ENCODE results near the gene WWC2. TPM values are rescaled to one million over a fixed set of nuclear protein-coding genes. Genes with fewer than 3 reads are reported as not detected.

Gene WWC2
- total RNA-seq, 4 donors from 2014 or later = 4.6 to 40.4 (median 9.5) TPM

DNA sequence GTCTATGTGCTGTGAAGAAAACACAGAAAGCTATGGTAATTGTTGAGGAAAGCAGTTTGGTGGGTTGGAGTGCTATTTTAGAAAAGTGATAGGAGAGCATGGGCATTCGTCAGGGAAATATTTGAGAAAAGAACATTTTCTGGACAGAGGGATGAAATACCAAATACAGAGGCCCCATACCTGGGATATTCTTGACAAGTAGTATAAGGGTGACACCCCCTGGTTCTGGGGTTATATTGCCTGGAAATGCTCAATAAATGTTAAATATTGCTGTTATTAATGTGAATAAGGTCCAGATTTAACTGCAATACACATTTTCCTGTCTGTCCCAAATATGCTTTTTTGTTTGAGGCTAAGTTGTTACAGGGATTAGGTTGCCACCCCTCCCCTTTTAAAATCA, 42.9 kb downstream of the WWC2 start:
- Histone ChIP-seq H3K9me3 (no peaks in the 10 kb centered on the region), H3K4me1 (no peaks in the 10 kb centered on the region), H3K27ac (no peak overlapping the region)

DNA sequence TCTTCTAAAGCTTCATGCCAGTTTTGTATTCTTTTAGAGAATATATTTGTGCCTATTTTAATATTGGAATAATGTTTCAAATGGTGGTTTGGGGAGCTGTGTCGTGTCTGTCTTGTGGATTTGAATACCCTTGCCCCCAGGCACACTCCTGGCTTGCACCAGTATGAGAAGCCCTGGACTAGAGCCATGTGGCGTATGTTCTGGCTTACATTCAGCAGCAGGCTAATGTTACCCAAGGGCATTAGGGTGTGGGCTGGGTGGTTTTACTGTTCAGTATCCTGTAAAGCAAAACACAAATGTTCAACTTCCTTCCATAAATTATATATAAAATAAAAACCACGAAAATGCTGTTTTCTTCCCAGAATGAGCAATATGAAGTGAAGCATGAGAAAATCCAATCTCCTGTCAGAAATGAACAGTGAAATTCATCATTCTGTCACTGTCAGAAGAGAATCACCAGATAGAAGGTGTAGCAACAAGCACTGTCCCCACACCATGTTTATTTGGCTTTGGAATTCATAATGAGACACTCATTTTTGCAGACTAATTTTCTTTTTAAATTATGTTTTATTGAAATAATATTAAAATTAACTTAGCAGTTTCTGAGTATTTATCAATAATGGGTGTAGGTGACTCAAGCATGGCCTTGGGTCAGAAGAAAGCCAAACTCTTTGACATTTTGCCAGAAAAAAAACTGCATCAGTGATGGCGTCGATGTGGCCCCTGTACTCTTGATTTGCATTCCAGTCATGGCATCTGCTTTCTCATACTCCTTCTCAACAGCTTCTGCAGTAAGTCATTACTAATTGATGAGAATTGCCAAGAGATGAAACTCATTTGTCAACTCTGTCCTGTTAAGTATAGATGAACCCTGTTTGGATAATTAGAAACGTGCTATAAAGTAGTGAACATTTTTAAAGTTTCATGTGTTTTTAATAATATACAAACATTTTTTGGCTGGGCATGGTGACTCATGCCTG, 43.8 kb downstream of the WWC2 start:
- DNase-seq = no peak
- H3K27ac ChIP-seq = no peak overlapping the region
- no peaks in the 10 kb centered on the region for H3K27me3 ChIP-seq
- H3K4me1 ChIP-seq = no peaks in the 10 kb centered on the region
- TF ChIP-seq, protein P1, sequence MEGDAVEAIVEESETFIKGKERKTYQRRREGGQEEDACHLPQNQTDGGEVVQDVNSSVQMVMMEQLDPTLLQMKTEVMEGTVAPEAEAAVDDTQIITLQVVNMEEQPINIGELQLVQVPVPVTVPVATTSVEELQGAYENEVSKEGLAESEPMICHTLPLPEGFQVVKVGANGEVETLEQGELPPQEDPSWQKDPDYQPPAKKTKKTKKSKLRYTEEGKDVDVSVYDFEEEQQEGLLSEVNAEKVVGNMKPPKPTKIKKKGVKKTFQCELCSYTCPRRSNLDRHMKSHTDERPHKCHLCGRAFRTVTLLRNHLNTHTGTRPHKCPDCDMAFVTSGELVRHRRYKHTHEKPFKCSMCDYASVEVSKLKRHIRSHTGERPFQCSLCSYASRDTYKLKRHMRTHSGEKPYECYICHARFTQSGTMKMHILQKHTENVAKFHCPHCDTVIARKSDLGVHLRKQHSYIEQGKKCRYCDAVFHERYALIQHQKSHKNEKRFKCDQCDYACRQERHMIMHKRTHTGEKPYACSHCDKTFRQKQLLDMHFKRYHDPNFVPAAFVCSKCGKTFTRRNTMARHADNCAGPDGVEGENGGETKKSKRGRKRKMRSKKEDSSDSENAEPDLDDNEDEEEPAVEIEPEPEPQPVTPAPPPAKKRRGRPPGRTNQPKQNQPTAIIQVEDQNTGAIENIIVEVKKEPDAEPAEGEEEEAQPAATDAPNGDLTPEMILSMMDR (IDR thresholded peaks at IDR 0.05) = no peak
- no peak for TF ChIP-seq POLR2A (IDR thresholded peaks at IDR 0.05)
- H3K9me3 ChIP-seq = no peaks in the 10 kb centered on the region
- H3K36me3 ChIP-seq = no peaks in the 10 kb centered on the region
- no peak overlapping the region for H3K4me3 ChIP-seq

More for the DNA sequence above, 42.9 kb downstream of the WWC2 start:
- TF ChIP-seq, protein P1 (IDR thresholded peaks at IDR 0.05) = no peak
- no peak for TF ChIP-seq POLR2A (IDR thresholded peaks at IDR 0.05)
- Histone ChIP-seq H3K27me3 (no peaks in the 10 kb centered on the region), H3K4me3 (no peak overlapping the region), H3K36me3 (no peaks in the 10 kb centered on the region)
- DNase-seq = no peak

DNA sequence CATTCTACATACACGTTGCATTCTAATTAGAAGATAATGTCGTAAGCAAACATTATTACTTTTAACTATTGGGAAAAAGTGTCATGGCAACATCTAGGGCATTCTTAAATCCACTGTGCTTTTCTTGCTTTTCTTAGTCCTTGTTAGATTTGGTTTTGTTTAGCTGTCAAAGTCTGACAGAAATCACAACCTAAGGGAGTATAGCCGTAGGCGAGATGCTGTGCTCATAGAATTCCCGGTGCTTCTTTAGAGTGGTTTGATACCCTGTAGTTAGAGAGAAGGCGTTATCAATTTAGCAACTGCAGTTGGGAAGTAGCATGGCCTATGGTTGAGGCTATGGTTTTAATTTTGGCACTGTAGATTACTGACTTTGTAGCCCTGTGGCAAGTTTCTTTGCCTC, 45.7 kb downstream of the WWC2 start:
- Histone ChIP-seq H3K27ac (no peak overlapping the region), H3K4me3 (no peak overlapping the region), H3K27me3 (no peaks in the 10 kb centered on the region), H3K9me3 (no peaks in the 10 kb centered on the region), H3K4me1 (no peaks in the 10 kb centered on the region), H3K36me3 (no peaks in the 10 kb centered on the region)
- no peak for DNase-seq
- TF ChIP-seq, protein P1 (IDR thresholded peaks at IDR 0.05) = no peak
- TF ChIP-seq POLR2A (IDR thresholded peaks at IDR 0.05) = no peak

DNA sequence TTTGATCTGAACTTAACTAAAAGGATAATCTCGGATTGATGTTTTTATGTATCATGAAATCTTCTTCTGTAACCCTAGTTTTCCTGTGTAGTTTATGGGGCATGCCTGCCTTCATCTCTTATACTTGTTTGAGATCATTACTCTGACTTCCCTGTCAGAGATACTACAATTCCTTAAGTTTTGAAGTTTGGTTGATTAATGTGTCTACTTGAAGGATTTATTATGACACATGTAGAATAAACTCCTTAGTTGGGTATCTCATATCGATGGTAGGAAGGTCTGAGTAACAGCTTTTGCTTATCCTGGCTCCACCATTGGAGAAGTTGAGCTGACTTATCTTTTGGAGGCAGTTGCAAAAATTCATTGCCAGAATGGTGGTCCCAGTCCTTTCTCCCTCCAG, 46.7 kb downstream of the WWC2 start:
- Histone ChIP-seq H3K9me3 (no peaks in the 10 kb centered on the region), H3K4me3 (no peak overlapping the region), H3K36me3 (no peaks in the 10 kb centered on the region), H3K4me1 (no peaks in the 10 kb centered on the region), H3K27me3 (no peaks in the 10 kb centered on the region), H3K27ac (no peak overlapping the region)
- no peak for TF ChIP-seq POLR2A (IDR thresholded peaks at IDR 0.05)
- TF ChIP-seq, protein P1 (IDR thresholded peaks at IDR 0.05) = no peak
- DNase-seq = no peak

DNA sequence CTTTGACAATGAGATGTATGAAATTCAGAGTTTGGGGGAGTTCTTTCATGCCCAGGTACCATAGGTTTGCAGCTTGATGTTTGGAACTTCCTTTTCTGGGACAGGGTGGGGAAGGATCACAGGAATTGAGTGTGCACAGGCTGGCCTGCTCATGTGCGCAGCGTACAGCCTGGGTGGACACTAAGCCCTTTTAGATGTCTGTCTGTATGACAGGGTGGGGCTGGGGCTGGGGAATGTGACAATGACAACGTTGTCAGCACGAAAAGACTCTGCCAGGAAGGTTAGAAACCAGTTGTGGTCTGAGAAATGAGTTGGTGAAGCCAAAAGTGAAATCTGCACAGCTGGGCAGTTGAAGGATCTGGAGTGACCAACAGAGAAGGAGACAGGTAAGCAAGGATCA, 47.4 kb downstream of the WWC2 start:
- TF ChIP-seq, protein P1 (IDR thresholded peaks at IDR 0.05) = no peak
- no peak for TF ChIP-seq POLR2A (IDR thresholded peaks at IDR 0.05)
- no peaks in the 10 kb centered on the region for H3K36me3 ChIP-seq
- DNase-seq = no peak
- no peaks in the 10 kb centered on the region for H3K4me1 ChIP-seq
- H3K27me3 ChIP-seq = no peaks in the 10 kb centered on the region
- no peaks in the 10 kb centered on the region for H3K9me3 ChIP-seq
- no peak overlapping the region for H3K4me3 ChIP-seq
- H3K27ac ChIP-seq = no peak overlapping the region

All from Peyer's patch (tissue), 4 donors.